HepG2 (cell line): Measurements from ENCODE around the gene EPB41L1.

Experiments used
- DPF2 ChIP-seq: sonication (generic); formaldehyde crosslinking; IDR thresholded peaks from 2 replicates; pipeline ENCODE4 v1.4.0; 2020; ENCODE audit warnings: mild to moderate bottlenecking, low read depth, missing genetic modification reagents, borderline replicate concordance
- NFATC3 ChIP-seq: sonication (generic); formaldehyde crosslinking; IDR thresholded peaks from 2 replicates; pipeline ENCODE4 v1.5.1; 2020; ENCODE audit warnings: mild to moderate bottlenecking, missing genetic modification reagents
- RNF2 ChIP-seq: fragments of 450-650 bp; conservative IDR thresholded peaks from 2 replicates; pipeline ENCODE4 v1.6.1; 2016; ENCODE audit warnings: low read depth
- ZMYM3 ChIP-seq: sonication (generic); formaldehyde crosslinking; IDR thresholded peaks from 2 replicates; pipeline ENCODE4 v1.5.1; 2020; ENCODE audit warnings: mild to moderate bottlenecking, missing genetic modification reagents
- ZNF468 ChIP-seq: sonication (generic); formaldehyde crosslinking; IDR thresholded peaks from 2 replicates; pipeline ENCODE4 v1.8.0; 2022; ENCODE audit warnings: mild to moderate bottlenecking, moderate library complexity, missing genetic modification reagents
- ZNF749 ChIP-seq: sonication (generic); formaldehyde crosslinking; IDR thresholded peaks from 2 replicates; pipeline ENCODE4 v1.8.0; 2022; ENCODE audit warnings: mild to moderate bottlenecking, missing genetic modification reagents, moderate library complexity, borderline replicate concordance

DNA sequence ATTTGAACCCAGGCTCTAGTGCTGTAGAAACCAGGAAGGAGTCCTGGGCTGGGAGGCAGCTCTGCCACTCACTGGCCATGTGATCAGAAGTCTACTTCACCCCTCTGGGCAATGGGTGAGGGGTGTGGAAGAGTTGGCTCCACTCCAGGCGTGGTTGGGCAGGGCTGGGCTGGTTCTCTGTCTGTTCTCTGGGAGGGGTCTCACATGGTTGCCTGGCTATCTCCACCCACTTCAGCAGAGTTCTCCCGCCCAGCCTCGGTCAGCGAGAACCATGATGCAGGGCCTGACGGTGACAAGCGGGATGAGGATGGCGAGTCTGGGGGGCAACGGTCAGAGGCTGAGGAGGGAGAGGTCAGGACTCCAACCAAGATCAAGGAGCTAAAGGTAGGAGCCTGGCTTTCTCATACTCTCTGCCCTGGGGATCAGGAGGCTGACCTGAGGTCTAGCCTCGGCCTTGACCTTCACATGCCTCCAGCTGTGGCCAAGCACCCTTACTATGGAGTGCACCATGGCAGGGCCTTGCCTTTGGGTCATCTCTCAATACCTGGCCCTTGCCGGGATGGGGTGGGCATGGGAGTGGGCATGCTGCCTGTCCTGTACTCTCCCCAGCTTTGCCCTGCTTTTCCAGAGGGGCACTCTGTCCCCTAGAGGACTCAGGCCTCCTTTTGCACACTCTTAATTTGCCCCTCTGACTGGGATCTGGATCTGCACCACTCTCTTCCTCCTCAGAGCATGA is 39.6 kb downstream of the EPB41L1 start:
- no peak for TF ChIP-seq ZNF468 (CRISPR knock-in tag)
- TF ChIP-seq ZMYM3, result no peak
- TF ChIP-seq DPF2 (CRISPR knock-in tag), result no peak
- no peak for TF ChIP-seq RNF2
- no peak for TF ChIP-seq ZNF749 (CRISPR knock-in tag)
- TF ChIP-seq NFATC3 (CRISPR knock-in tag), result no peak
